ENCODE results near the gene PTPRJ.

PTPRJ gene

DNA sequence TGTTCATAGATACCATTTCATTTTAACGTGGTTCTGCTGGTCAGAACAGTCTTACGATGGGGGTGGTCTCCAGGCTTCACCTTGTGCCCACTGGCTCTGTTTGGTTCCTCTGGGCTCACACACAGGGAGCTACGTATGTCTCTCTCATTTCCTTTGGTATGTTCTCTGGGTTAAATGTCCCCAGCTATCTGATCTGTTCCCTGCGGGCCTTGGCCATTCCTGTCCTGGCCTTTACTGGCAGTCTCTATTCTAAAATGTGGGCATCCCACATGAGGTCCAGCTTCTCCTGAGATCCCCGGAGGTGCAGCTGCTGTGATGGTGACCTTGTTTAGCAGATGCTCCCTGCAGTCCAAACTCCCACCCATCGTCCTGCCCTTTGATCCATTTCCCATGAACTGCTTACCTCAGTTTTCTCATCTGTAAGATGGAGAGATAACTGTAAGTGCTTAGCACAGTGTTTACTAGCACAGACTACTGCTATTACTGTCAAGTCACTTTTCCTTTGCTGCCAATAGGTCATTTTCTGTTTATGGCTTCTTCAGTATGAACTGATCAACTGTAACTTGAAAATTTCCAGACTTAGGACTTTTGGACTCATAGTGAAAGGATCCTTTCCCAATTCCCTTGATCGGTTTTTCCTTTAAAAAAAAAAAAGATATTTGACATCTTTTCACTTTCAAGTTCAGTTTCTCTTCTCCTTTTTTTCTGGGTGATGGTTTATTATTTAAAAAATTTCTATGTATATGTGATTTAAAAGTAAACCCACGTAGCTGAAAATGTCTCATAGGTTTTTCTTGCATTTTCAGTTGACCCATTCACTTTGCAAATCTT, 92.9 kb downstream of the PTPRJ start:
- Histone ChIP-seq H4K91ac (ENCODE audit: low read length) (no peak overlapping the region), H2BK120ac (ENCODE audit: low read depth, low read length) (no peak overlapping the region), H3K9ac (ENCODE audit: low read length) (no peak overlapping the region), H2BK15ac (ENCODE audit: low read depth, poor library complexity, severe bottlenecking) (no peak overlapping the region), H2AK5ac (ENCODE audit: low read length, severe bottlenecking) (no peak overlapping the region), H3K79me1 (replicated peaks; ENCODE audit: low read length, poor library complexity, severe bottlenecking) (peaks cover 20% of the 10 kb centered on the region), H3K23ac (ENCODE audit: low read length in 2 of 2) (no peak overlapping the region), H2AFZ (ENCODE audit: low read depth, low read length) (no peak overlapping the region), H3K36me3 (ENCODE audit: control insufficient read depth in 1 of 2, insufficient read depth in 2 of 2, low read depth in 1 of 2, low read length in 2 of 2) (peaks cover 3 to 25% of the 10 kb centered on the region in 2 experiments), H3K9me3 (ENCODE audit: control insufficient read depth, low read length) (no peaks in the 10 kb centered on the region), H4K8ac (ENCODE audit: low read length) (no peak overlapping the region), H3K18ac (ENCODE audit: low read depth in 1 of 2, low read length in 2 of 2) (no peak overlapping the region), H2BK5ac (ENCODE audit: low read depth, low read length, poor library complexity, severe bottlenecking) (no peak overlapping the region), H3K4me2 (ENCODE audit: low read length, poor library complexity, severe bottlenecking) (no peak overlapping the region), H3K4me1 (ENCODE audit: control insufficient read depth, insufficient read depth, low read depth, low read length) (peaks cover 6% of the 10 kb centered on the region), H3K4ac (ENCODE audit: low read depth in 1 of 2, low read length in 2 of 2) (no peak overlapping the region), H3K14ac (ENCODE audit: low read length in 2 of 2) (no peak overlapping the region), H3K27me3 (ENCODE audit: control insufficient read depth in 1 of 2, insufficient read depth in 1 of 2, low read length in 2 of 2) (no peaks in the 10 kb centered on the region), H3K4me3 (ENCODE audit: insufficient read depth in 1 of 2, low read depth in 1 of 2, low read length in 2 of 2) (no peak overlapping the region), H2BK12ac (ENCODE audit: low read length in 2 of 2) (no peak overlapping the region), H3K27ac (ENCODE audit: low read length, poor library complexity, severe bottlenecking) (no peak overlapping the region)
- no peak for DNase-seq
- 77% methylated on average over 5 of the region's 8 CpGs for WGBS

DNA sequence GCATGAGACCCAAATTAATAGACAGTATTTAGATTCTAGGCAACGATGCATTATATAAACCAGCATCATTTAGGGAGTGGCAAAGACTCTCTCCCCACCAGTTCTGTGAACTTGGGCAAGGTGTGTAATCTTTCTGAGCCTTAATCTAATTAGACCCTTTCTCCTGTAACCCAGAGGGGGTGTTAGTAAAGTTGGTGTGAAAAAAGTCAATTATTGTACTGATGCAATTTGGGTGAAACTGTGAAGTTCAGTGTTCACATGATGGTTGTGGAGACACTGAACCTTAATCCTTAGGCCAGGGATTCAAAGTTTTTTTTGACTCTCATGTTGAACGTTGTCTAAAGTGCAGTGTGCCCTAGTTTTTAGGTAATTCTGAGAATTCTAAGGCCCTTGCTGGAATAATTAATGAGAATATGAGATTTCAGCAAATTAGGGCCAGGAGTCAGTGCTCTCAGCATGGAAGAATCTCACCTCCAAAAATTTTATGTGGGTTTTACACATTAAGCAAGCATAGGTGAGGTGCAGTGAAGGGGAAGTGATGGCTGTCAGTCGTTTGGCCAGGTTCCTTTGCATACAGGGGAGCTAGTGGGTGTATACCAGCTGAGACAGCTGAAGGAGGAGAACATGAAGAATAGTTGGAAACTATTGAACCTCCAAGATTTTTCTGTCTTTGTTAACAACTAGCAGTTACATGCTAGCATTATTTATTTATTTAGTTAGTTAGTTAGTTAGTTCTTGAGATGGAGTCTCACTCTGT, 94.2 kb downstream of the PTPRJ start:
- no peak overlapping the region for H3K23ac ChIP-seq (ENCODE audit: low read length in 2 of 2)
- H4K8ac ChIP-seq (ENCODE audit: low read length), result no peak overlapping the region
- no peak overlapping the region for H3K4me2 ChIP-seq (ENCODE audit: low read length, poor library complexity, severe bottlenecking)
- DNase-seq, result no peak
- H2BK5ac ChIP-seq (ENCODE audit: low read depth, low read length, poor library complexity, severe bottlenecking), result no peak overlapping the region
- H2AFZ ChIP-seq (ENCODE audit: low read depth, low read length), result no peak overlapping the region
- H2AK5ac ChIP-seq (ENCODE audit: low read length, severe bottlenecking), result no peak overlapping the region
- H3K4me3 ChIP-seq (ENCODE audit: insufficient read depth in 1 of 2, low read depth in 1 of 2, low read length in 2 of 2), result no peak overlapping the region
- peaks cover 3 to 21% of the 10 kb centered on the region in 2 experiments for H3K36me3 ChIP-seq (ENCODE audit: control insufficient read depth in 1 of 2, insufficient read depth in 2 of 2, low read depth in 1 of 2, low read length in 2 of 2)
- no peak overlapping the region for H4K91ac ChIP-seq (ENCODE audit: low read length)
- no peak overlapping the region for H3K4ac ChIP-seq (ENCODE audit: low read depth in 1 of 2, low read length in 2 of 2)
- WGBS, result 84% methylated on average over 2 of the region's 3 CpGs
- no peak overlapping the region for H3K27ac ChIP-seq (ENCODE audit: low read length, poor library complexity, severe bottlenecking)
- H3K79me1 ChIP-seq (replicated peaks; ENCODE audit: low read length, poor library complexity, severe bottlenecking), result peaks cover 22% of the 10 kb centered on the region
- H3K9ac ChIP-seq (ENCODE audit: low read length), result no peak overlapping the region
- no peaks in the 10 kb centered on the region for H3K27me3 ChIP-seq (ENCODE audit: control insufficient read depth in 1 of 2, insufficient read depth in 1 of 2, low read length in 2 of 2)
- no peak overlapping the region for H2BK15ac ChIP-seq (ENCODE audit: low read depth, poor library complexity, severe bottlenecking)
- no peak overlapping the region for H2BK120ac ChIP-seq (ENCODE audit: low read depth, low read length)
- H3K9me3 ChIP-seq (ENCODE audit: control insufficient read depth, low read length), result no peaks in the 10 kb centered on the region
- H3K18ac ChIP-seq (ENCODE audit: low read depth in 1 of 2, low read length in 2 of 2), result no peak overlapping the region
- no peak overlapping the region for H3K14ac ChIP-seq (ENCODE audit: low read length in 2 of 2)
- H2BK12ac ChIP-seq (ENCODE audit: low read length in 2 of 2), result no peak overlapping the region
- H3K4me1 ChIP-seq (ENCODE audit: control insufficient read depth, insufficient read depth, low read depth, low read length), result peaks cover 6% of the 10 kb centered on the region

DNA sequence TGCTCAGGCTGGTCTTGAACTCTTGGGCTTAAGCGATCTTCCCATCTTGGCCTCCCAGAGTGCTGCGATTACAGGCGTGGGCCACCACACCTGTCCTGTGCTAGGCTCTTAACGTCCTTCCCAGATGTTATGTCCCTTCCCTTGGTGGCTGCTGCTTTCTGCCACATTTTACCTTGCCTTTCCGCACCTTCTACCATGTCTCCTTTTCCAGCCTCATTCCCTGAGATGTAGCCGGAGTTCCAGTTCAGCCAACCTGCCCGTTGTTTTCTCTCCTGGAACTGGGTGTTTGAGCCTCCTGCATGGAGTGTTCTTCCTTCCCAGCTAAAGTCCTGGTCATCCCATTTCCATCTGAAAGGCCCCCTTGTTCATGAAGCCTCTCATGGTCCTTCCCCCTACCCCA, 95.3 kb downstream of the PTPRJ start:
- Histone ChIP-seq H3K18ac (ENCODE audit: low read depth in 1 of 2, low read length in 2 of 2) (no peak overlapping the region), H3K4me1 (ENCODE audit: control insufficient read depth, insufficient read depth, low read depth, low read length) (peaks cover 9% of the 10 kb centered on the region), H3K79me1 (replicated peaks; ENCODE audit: low read length, poor library complexity, severe bottlenecking) (peaks cover 22% of the 10 kb centered on the region), H3K36me3 (ENCODE audit: control insufficient read depth in 1 of 2, insufficient read depth in 2 of 2, low read depth in 1 of 2, low read length in 2 of 2) (peaks cover 0 to 19% of the 10 kb centered on the region in 2 experiments), H3K9ac (ENCODE audit: low read length) (no peak overlapping the region), H3K4ac (ENCODE audit: low read depth in 1 of 2, low read length in 2 of 2) (no peak overlapping the region), H2AFZ (ENCODE audit: low read depth, low read length) (no peak overlapping the region), H2BK12ac (ENCODE audit: low read length in 2 of 2) (no peak overlapping the region), H3K27ac (ENCODE audit: low read length, poor library complexity, severe bottlenecking) (no peak overlapping the region), H2BK5ac (ENCODE audit: low read depth, low read length, poor library complexity, severe bottlenecking) (no peak overlapping the region), H4K8ac (ENCODE audit: low read length) (no peak overlapping the region), H3K14ac (ENCODE audit: low read length in 2 of 2) (no peak overlapping the region), H3K27me3 (ENCODE audit: control insufficient read depth in 1 of 2, insufficient read depth in 1 of 2, low read length in 2 of 2) (no peaks in the 10 kb centered on the region), H3K23ac (ENCODE audit: low read length in 2 of 2) (no peak overlapping the region), H4K91ac (ENCODE audit: low read length) (no peak overlapping the region), H2BK15ac (ENCODE audit: low read depth, poor library complexity, severe bottlenecking) (no peak overlapping the region), H2BK120ac (ENCODE audit: low read depth, low read length) (no peak overlapping the region), H2AK5ac (ENCODE audit: low read length, severe bottlenecking) (no peak overlapping the region), H3K9me3 (ENCODE audit: control insufficient read depth, low read length) (no peaks in the 10 kb centered on the region), H3K4me2 (ENCODE audit: low read length, poor library complexity, severe bottlenecking) (no peak overlapping the region), H3K4me3 (ENCODE audit: insufficient read depth in 1 of 2, low read depth in 1 of 2, low read length in 2 of 2) (no peak overlapping the region)
- WGBS, result 94% methylated on average over 7 of the region's 7 CpGs
- no peak for DNase-seq

DNA sequence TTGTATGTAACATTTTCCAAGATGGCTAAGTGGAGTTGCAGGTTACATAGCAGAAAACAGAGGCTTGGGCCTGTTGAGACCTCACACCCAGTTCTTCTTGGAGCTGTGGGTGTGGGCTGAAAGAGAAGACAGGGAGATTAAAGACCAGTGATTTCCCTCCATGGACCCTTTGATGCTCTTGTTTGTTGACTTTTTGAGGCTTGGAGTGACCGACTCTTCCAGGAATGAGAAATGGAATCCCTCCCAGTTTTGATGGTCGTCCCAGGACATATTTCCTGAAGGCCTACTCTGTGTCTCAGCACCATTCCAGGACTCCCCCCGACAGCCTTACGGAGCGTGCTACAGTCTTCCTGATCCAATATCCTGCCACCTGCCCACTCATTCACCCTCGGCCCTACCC, 96.9 kb downstream of the PTPRJ start:
- peak overlapping the region; percentile 10 for H3K27ac ChIP-seq (ENCODE audit: low read length, poor library complexity, severe bottlenecking)
- H3K9me3 ChIP-seq (ENCODE audit: control insufficient read depth, low read length), result no peaks in the 10 kb centered on the region
- 78% methylated on average over 6 of the region's 6 CpGs for WGBS
- H2BK15ac ChIP-seq (ENCODE audit: low read depth, poor library complexity, severe bottlenecking), result no peak overlapping the region
- H4K8ac ChIP-seq (ENCODE audit: low read length), result no peak overlapping the region
- no peaks in the 10 kb centered on the region for H3K27me3 ChIP-seq (ENCODE audit: control insufficient read depth in 1 of 2, insufficient read depth in 1 of 2, low read length in 2 of 2)
- H3K4me2 ChIP-seq (ENCODE audit: low read length, poor library complexity, severe bottlenecking), result no peak overlapping the region
- no peak overlapping the region for H2BK5ac ChIP-seq (ENCODE audit: low read depth, low read length, poor library complexity, severe bottlenecking)
- no peak overlapping the region for H2BK120ac ChIP-seq (ENCODE audit: low read depth, low read length)
- H2BK12ac ChIP-seq (ENCODE audit: low read length in 2 of 2), result no peak overlapping the region
- no peak overlapping the region for H3K4ac ChIP-seq (ENCODE audit: low read depth in 1 of 2, low read length in 2 of 2)
- peaks cover 13% of the 10 kb centered on the region for H3K4me1 ChIP-seq (ENCODE audit: control insufficient read depth, insufficient read depth, low read depth, low read length)
- H3K18ac ChIP-seq (ENCODE audit: low read depth in 1 of 2, low read length in 2 of 2), result no peak overlapping the region
- H3K23ac ChIP-seq (ENCODE audit: low read length in 2 of 2), result no peak overlapping the region
- no peak overlapping the region for H3K14ac ChIP-seq (ENCODE audit: low read length in 2 of 2)
- H3K79me1 ChIP-seq (replicated peaks; ENCODE audit: low read length, poor library complexity, severe bottlenecking), result peaks cover 18% of the 10 kb centered on the region
- no peak overlapping the region for H3K9ac ChIP-seq (ENCODE audit: low read length)
- no peak overlapping the region for H2AFZ ChIP-seq (ENCODE audit: low read depth, low read length)
- no peak for DNase-seq
- no peak overlapping the region for H3K4me3 ChIP-seq (ENCODE audit: insufficient read depth in 1 of 2, low read depth in 1 of 2, low read length in 2 of 2)
- peak overlapping the region; percentile 54 for H2AK5ac ChIP-seq (ENCODE audit: low read length, severe bottlenecking)
- H3K36me3 ChIP-seq (ENCODE audit: control insufficient read depth in 1 of 2, insufficient read depth in 2 of 2, low read depth in 1 of 2, low read length in 2 of 2), result peaks cover 0 to 16% of the 10 kb centered on the region in 2 experiments
- no peak overlapping the region for H4K91ac ChIP-seq (ENCODE audit: low read length)
